H9 (cell line): Measurements from ENCODE around the gene LPP. TPM values are rescaled to one million over a fixed set of nuclear protein-coding genes. Genes with fewer than 3 reads are reported as not detected.

Source experiments
- DNase-seq: peaks from one replicate; pipeline ENCODE4 v3.0.0-alpha.2; 2017
- H2AFZ ChIP-seq: one replicate; pipeline ENCODE4 v1.6.1; 2013; ENCODE audit warnings: mild to moderate bottlenecking, low read length, control low read depth, moderate library complexity
- H2AK5ac ChIP-seq: 2 replicates; pipeline ENCODE4 v1.6.1; 2013; ENCODE audit warnings: low read length, control low read depth, mixed read lengths; ENCODE audit not compliant: insufficient read length
- H2BK120ac ChIP-seq: one replicate; pipeline ENCODE4 v1.6.1; 2013; ENCODE audit warnings: low read depth, mild to moderate bottlenecking, low read length, control low read depth, inconsistent platforms; ENCODE audit not compliant: poor library complexity, severe bottlenecking
- H2BK12ac ChIP-seq: 2 replicates; pipeline ENCODE4 v1.6.1; 2013; ENCODE audit warnings: low read length, control low read depth, mixed read lengths, low read depth; ENCODE audit not compliant: insufficient read length
- H2BK15ac ChIP-seq: 2 replicates; pipeline ENCODE4 v1.6.1; 2013; ENCODE audit warnings: low read depth, low read length, control low read depth
- H2BK20ac ChIP-seq: one replicate; pipeline ENCODE4 v1.6.1; 2013; ENCODE audit warnings: low read depth, mild to moderate bottlenecking, low read length, control low read depth, inconsistent platforms; ENCODE audit not compliant: poor library complexity, severe bottlenecking
- H2BK5ac ChIP-seq: 2 replicates; pipeline ENCODE4 v1.6.1; 2013; ENCODE audit warnings: low read length, control low read depth, mixed read lengths; ENCODE audit not compliant: insufficient read length
- H3K14ac ChIP-seq: 2 replicates; pipeline ENCODE4 v1.6.1; 2013; ENCODE audit warnings: low read length, control low read depth; ENCODE audit not compliant: insufficient read depth
- H3K18ac ChIP-seq: 2 replicates; pipeline ENCODE4 v1.6.1; 2013; ENCODE audit warnings: low read depth, mild to moderate bottlenecking, mixed read lengths, low read length, control low read depth; ENCODE audit not compliant: insufficient read length
- H3K23ac ChIP-seq: 2 replicates; pipeline ENCODE4 v1.6.1; 2013; ENCODE audit warnings: low read length, control low read depth, mixed read lengths, low read depth; ENCODE audit not compliant: insufficient read length
- H3K23me2 ChIP-seq: 2 replicates; pipeline ENCODE4 v1.6.1; 2013; ENCODE audit warnings: low read depth, mild to moderate bottlenecking, mixed read lengths, low read length, control low read depth; ENCODE audit not compliant: insufficient read length, poor library complexity, severe bottlenecking
- H3K27ac ChIP-seq: 2 replicates; pipeline ENCODE4 v1.5.1; 2013; ENCODE audit warnings: low read length, control low read depth, mixed read lengths, low read depth; ENCODE audit not compliant: insufficient read length
- H3K27me3 ChIP-seq: 2 replicates; pipeline ENCODE4 v1.6.1; 2013; ENCODE audit warnings: low read length, control low read depth, inconsistent platforms; ENCODE audit not compliant: insufficient read depth
- H3K4ac ChIP-seq: 2 replicates; pipeline ENCODE4 v1.6.1; 2013; ENCODE audit warnings: low read depth, mild to moderate bottlenecking, control low read depth, inconsistent platforms, low read length, moderate library complexity
- H3K4me1 ChIP-seq: 2 replicates; pipeline ENCODE4 v1.6.1; 2013; ENCODE audit warnings: low read length, control low read depth, inconsistent platforms; ENCODE audit not compliant: insufficient read depth
- H3K4me2 ChIP-seq: 2 replicates; pipeline ENCODE4 v1.6.1; 2013; ENCODE audit warnings: low read length, control low read depth, mixed read lengths; ENCODE audit not compliant: insufficient read length, insufficient read depth
- H3K56ac ChIP-seq: 2 replicates; pipeline ENCODE4 v1.6.1; 2013; ENCODE audit warnings: low read depth, mild to moderate bottlenecking, mixed read lengths, low read length, control low read depth; ENCODE audit not compliant: insufficient read length
- H3K79me1 ChIP-seq: 2 replicates; pipeline ENCODE4 v1.6.1; 2013; ENCODE audit warnings: low read depth, mild to moderate bottlenecking, moderate library complexity, low read length, control low read depth, inconsistent platforms; ENCODE audit not compliant: insufficient read depth, poor library complexity, severe bottlenecking
- H3K79me2 ChIP-seq: 2 replicates; pipeline ENCODE4 v1.6.1; 2013; ENCODE audit warnings: low read length, control low read depth, inconsistent platforms; ENCODE audit not compliant: insufficient read depth
- H3K9ac ChIP-seq: 2 replicates; pipeline ENCODE4 v1.6.1; 2013; ENCODE audit warnings: low read length, control low read depth, mixed read lengths; ENCODE audit not compliant: insufficient read length; ENCODE audit errors: extremely low read depth
- H3K9me3 ChIP-seq: one replicate; pipeline ENCODE4 v1.6.1; 2013; ENCODE audit warnings: low read depth, low read length, inconsistent platforms; ENCODE audit not compliant: control insufficient read depth
- H3T11ph ChIP-seq: one replicate; pipeline ENCODE4 v1.6.1; 2013; ENCODE audit warnings: mild to moderate bottlenecking, low read length, control low read depth, inconsistent platforms
- H4K20me1 ChIP-seq: one replicate; pipeline ENCODE4 v1.6.1; 2013; ENCODE audit not compliant: control insufficient read depth, insufficient read length, insufficient read depth
- H4K5ac ChIP-seq: 2 replicates; pipeline ENCODE4 v1.6.1; 2013; ENCODE audit warnings: low read depth, mild to moderate bottlenecking, mixed read lengths, low read length, control low read depth; ENCODE audit not compliant: insufficient read length
- H4K8ac ChIP-seq: replicated peaks from 2 replicates; pipeline ENCODE4 v1.6.1; 2013; ENCODE audit warnings: low read length, control low read depth, mixed read lengths, low read depth; ENCODE audit not compliant: insufficient read length
- H4K91ac ChIP-seq: 2 replicates; pipeline ENCODE4 v1.6.1; 2013; ENCODE audit warnings: low read depth, mild to moderate bottlenecking, moderate library complexity, mixed read lengths, low read length, control low read depth; ENCODE audit not compliant: insufficient read length
- H3K27ac Mint-ChIP-seq, 3 experiments: 2 replicates in 2 of 3; 3 replicates in 1 of 3; pipeline ENCODE4 v1.8.0; 2020 to 2021; ENCODE audit warnings: mixed read lengths in 3 of 3, mild to moderate bottlenecking in 1 of 3, moderate library complexity in 1 of 3
- H3K27me3 Mint-ChIP-seq: 2 replicates; pipeline ENCODE4 v1.8.0; 2021; ENCODE audit warnings: low read depth, mild to moderate bottlenecking, moderate library complexity, mixed read lengths
- H3K36me3 Mint-ChIP-seq, 3 experiments: 2 replicates in 2 of 3; 3 replicates in 1 of 3; pipeline ENCODE4 v1.8.0; 2020 to 2021; ENCODE audit warnings: low read depth in 3 of 3, mixed read lengths in 3 of 3; ENCODE audit not compliant: insufficient read depth in 1 of 3
- H3K4me1 Mint-ChIP-seq, 2 experiments: 2 replicates each; pipeline ENCODE4 v1.8.0; 2020; ENCODE audit warnings: mixed read lengths in 2 of 2
- H3K4me3 Mint-ChIP-seq, 2 experiments: 2 replicates in 1 of 2; 3 replicates in 1 of 2; pipeline ENCODE4 v1.8.0; 2020 to 2021; ENCODE audit warnings: mild to moderate bottlenecking in 2 of 2, mixed read lengths in 2 of 2, moderate library complexity in 1 of 2
- H3K9me3 Mint-ChIP-seq, 2 experiments: 2 replicates in 1 of 2; 3 replicates in 1 of 2; pipeline ENCODE4 v1.8.0; 2020; ENCODE audit warnings: mild to moderate bottlenecking in 2 of 2, mixed read lengths in 2 of 2, moderate library complexity in 1 of 2
- CTCF ChIP-seq: fragments of 200-600 bp; sonication (generic); conservative IDR thresholded peaks from 3 replicates; pipeline ENCODE4 v1.8.0; 2021; ENCODE audit warnings: antibody characterized with exemption, mild to moderate bottlenecking
- WGBS: extraction: QIAGEN DNeasy Blood & Tissue Kit; methylation state at CpG from one replicate; pipeline ENCODE4 v1.1.7; 2013; ENCODE audit warnings: missing lambda C conversion rate, low lambda C conversion rate, mixed read lengths; ENCODE audit not compliant: insufficient read length; ENCODE audit errors: extremely low coverage; 5-methylcytosine and 5-hydroxymethylcytosine counted together
- total RNA-seq: library from RNA; stranded (reverse); gene quantifications from 2 replicates; pipeline ENCODE4 v1.2.1, GENCODE V29; 2021

LPP gene
- total RNA-seq, 1 experiment from 2014 or later = 64.6 TPM

GRCh38 chr3:188901671-188902287, 747.8 kb downstream of the LPP start:
- no peak overlapping the region for H3K4me2 ChIP-seq

More at GRCh38 chr3:188901671-188902287, 747.8 kb downstream of the LPP start:
- H3K27me3 Mint-ChIP-seq = peaks cover 1% of the 10 kb centered on the region; the same call in 1 of the 2 replicates
- no peak for DNase-seq
- no peak overlapping the region for H2BK15ac ChIP-seq
- no peaks in the 10 kb centered on the region for H3K4me1 ChIP-seq
- no peak overlapping the region for H3K23ac ChIP-seq
- no peaks in the 10 kb centered on the region for H3K79me1 ChIP-seq
- no peak overlapping the region for H3K4me3 Mint-ChIP-seq
- no peak overlapping the region for H3T11ph ChIP-seq
- H3K23me2 ChIP-seq = no peaks in the 10 kb centered on the region
- no peaks in the 10 kb centered on the region for H3K79me2 ChIP-seq
- H4K8ac ChIP-seq = no peak overlapping the region
- H3K9me3 ChIP-seq = no peaks in the 10 kb centered on the region
- H3K56ac ChIP-seq = no peak overlapping the region
- no peak overlapping the region for H3K14ac ChIP-seq
- H3K9ac ChIP-seq = no peak overlapping the region
- no peak overlapping the region for H3K18ac ChIP-seq
- H2BK120ac ChIP-seq = no peak overlapping the region
- no peaks in the 10 kb centered on the region for H3K36me3 Mint-ChIP-seq
- H2BK12ac ChIP-seq = no peak overlapping the region
- H2BK5ac ChIP-seq = no peak overlapping the region
- H4K20me1 ChIP-seq = no peaks in the 10 kb centered on the region
- no peak overlapping the region for H3K4ac ChIP-seq
- H3K27me3 ChIP-seq = no peaks in the 10 kb centered on the region
- no CpG with 5 or more reads among the region's 4 CpGs for WGBS
- H3K27ac Mint-ChIP-seq = no peak overlapping the region
- no peak overlapping the region for H4K91ac ChIP-seq
- H3K4me1 Mint-ChIP-seq = peaks cover 17 to 26% of the 10 kb centered on the region in 2 experiments
- no peaks in the 10 kb centered on the region for H3K9me3 Mint-ChIP-seq
- H4K5ac ChIP-seq = no peak overlapping the region
- no peak overlapping the region for H2AK5ac ChIP-seq
- TF ChIP-seq CTCF = no peak
- no peak overlapping the region for H2BK20ac ChIP-seq
- H2AFZ ChIP-seq = no peak overlapping the region
- no peak overlapping the region for H3K27ac ChIP-seq
